NCI-H2029 treated with DMSO at 0.1 percent for 48 hours (cell line): ENCODE measurements around the gene SUMF1.

ENCODE experiments used
- DNase-seq: peaks from one replicate; lab custom pipeline; 2025; lab: John Stamatoyannopoulos, UW

SUMF1 gene

GRCh38 chr3:4416427-4416945 is 50.6 kb downstream of the SUMF1 start:
- DNase-seq = no peak

GRCh38 chr3:4413467-4413866 is 53.6 kb downstream of the SUMF1 start:
- no peak for DNase-seq

- no peak for DNase-seq
Measured at GRCh38 chr3:4411833-4412232, 55.2 kb downstream of the SUMF1 start.

GRCh38 chr3:4411236-4411635 is 55.8 kb downstream of the SUMF1 start:
- no peak for DNase-seq

DNA sequence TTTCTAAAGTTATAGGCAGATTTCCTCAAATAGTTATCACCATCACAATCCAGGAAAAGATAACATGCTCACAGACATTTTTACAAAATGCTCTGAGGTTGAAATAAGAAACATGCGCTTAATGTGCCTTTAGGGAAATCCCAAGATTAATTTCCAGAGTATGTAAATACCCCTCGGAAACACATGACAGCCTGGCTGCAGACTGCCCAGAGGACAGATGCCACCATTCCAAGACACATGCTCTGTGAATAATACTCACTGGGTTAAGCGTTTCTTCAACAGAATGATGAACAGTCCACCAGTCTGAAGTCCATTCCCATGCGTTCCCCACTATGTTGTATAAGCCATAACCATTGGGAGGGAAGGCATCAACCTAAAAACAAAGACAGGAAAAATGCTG is 56.5 kb downstream of the SUMF1 start:
- no peak for DNase-seq

DNA sequence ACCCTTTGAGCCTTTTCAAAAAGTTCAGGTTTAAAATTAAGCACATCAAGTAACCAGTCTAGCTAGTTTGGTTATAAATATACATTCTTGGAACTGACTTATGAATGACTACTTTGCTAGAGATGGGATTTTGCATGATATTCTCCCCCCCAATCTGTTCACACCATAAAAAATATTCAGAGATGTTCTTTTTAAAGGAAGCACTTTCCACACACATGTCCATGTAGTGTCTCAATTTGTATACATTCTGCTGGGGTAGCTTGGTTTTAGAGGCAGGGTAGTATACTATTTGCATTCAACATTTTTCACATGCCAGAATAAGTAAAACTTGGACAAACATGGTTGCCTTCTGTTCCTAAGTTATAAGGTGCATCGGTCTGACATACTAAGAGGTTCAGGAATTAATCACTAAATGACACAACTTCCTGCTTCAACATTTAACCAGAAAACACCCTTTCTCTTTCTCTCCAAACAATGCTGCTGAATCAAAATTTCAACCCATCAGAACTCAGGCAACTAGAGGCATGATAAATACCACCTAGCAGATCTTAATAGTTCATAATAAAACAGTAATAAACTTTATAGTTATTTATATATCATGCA is 57.0 kb downstream of the SUMF1 start:
- no peak for DNase-seq

- DNase-seq = no peak
Measured at GRCh38 chr3:4409415-4409814, 57.7 kb downstream of the SUMF1 start.

DNA sequence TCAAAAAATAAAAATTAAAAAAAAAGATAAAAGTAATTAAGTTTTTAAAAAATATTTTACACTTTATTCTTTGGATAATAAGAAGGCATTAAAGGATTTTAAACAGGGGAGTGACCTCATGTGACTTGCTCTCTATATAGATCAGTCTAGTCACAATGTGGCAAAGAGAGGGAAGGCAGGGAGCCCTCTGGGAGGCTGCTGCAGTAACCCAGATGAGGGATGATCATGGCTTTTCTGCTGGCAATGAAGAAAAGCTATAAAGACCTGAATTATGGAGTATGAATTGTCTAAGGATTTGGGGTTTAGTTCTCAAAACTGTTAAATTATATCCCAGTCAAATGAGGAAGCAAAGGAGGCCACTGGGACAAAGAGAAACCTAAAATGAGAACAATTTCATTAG is 58.1 kb downstream of the SUMF1 start:
- DNase-seq = no peak

DNA sequence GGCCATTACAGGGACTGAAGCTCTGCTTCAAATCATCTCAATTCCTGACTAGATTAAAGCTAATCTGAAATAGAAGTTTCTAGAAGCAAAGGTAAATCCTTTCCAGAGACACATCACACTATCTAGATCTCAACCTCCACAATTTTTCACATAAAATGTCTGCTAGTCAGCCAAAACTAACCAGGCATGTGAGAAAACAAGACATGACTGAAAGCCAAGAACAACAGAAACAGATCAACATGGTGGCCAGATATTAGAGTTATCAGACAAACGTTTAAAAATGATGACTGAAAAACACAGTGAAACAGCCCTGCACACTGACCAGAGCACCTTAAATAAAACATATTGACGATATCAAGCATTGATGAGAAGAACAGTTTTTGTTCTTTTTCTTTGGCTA is 59.1 kb downstream of the SUMF1 start:
- DNase-seq = no peak

DNA sequence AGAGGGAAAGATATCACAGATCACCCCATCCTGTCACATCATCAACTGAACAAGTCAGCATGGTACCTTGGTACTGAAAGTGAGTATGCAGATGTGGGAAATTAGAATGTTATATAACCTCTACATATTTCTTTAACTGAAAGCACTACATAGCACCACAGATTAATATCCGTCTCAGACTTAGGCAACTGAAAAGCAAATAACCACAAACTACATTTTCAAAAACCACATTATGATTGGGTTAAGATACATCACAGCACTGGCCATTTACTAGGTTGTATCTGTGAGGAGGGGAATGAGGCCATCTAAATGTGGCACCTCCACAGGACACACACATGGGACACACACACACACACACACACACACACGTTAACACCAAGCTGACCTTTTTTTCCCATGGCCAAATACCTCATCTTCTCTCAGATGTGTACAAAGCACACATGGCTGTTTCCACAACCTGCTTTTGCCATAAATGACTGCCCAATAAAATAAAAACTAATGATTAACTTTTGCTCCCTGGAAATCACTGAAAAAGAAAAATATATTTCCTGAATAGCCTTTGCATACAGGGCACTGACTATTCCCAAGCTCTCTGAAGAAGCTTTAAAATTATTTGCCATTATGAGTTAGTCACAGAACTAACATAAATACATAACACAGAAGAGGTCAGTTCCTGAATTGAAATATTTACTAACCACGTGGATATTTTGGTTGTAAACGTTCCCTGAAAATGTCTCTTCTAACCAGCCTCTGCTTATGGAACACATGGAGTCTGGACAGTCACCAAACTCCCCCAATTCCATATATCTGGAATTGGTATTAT is 60.1 kb downstream of the SUMF1 start:
- no peak for DNase-seq

GRCh38 chr3:4404881-4405280 is 62.2 kb downstream of the SUMF1 start:
- no peak for DNase-seq

- DNase-seq = no peak
Measured at GRCh38 chr3:4401441-4401840, 65.6 kb downstream of the SUMF1 start.

DNA sequence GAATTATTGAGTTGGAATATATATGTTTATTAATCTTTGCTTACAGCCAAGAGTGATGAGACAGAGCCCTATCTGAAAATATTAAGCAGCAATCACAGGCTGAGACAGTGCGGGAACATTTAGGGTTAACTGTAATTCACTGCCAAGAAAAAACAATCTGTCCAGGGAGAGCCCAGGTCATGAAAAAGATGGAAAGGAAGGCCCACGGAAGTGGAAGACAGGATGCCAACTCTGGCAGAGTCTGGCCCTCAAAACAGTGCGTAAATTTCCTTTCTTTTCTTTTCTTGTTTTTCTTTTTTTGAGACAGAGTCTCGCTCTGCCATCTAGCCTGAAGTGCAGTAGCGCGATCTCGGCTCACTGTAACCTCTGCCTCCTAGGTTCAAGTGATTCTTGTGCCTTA is 67.6 kb downstream of the SUMF1 start:
- no peak for DNase-seq

DNA sequence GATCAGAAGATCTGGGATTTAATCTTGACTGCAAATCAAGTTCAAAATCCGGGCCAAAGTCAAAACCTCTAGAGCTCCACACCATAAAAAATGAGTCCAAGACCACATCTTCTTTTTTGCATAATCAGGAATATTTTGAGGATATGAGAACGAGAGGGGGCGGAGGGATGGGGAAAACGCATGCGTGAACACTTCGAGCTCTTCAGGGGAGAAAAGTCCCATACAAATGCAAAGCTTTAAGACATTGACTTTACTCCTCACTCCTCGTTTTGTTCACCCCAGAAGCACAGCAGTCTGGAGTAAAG is 68.2 kb downstream of the SUMF1 start:
- no peak for DNase-seq

DNA sequence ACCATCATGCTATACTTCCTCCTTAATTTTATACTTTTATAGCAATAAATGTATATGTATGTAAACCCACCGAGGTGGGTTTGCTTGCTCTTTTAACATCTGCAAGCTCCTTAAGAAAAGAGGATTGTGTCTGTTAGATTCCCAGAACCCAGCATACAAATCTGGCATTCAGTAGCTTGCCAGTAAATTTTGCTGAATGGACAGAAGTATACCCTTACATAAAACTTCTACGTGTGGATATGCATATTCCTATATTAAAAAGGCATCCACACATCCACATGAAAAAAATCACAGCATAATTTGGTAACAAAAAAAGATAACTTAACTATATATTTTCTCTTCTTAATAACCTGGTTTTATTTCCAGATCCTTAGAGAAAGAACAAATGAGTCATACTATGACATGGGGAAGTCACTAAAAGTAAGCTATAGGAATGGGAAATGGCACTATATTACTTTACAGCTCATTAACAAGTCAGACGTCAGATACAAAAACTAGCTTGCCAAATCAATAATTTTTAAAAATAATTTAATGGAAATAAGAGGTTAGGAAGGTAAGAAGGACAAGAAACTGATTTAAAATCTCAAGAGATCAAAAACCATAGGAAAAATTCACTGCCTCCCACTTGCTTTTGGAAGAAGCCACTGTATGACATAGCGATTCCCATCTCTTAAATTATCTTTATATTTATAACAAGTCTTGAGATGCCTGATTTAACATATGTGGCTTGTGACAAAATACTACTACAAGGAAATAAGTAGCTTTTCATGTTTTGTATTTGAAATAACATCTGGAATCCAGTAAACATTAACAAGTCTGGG is 68.7 kb downstream of the SUMF1 start:
- no peak for DNase-seq

- no peak for DNase-seq
Measured at GRCh38 chr3:4397466-4397865, 69.6 kb downstream of the SUMF1 start.

DNA sequence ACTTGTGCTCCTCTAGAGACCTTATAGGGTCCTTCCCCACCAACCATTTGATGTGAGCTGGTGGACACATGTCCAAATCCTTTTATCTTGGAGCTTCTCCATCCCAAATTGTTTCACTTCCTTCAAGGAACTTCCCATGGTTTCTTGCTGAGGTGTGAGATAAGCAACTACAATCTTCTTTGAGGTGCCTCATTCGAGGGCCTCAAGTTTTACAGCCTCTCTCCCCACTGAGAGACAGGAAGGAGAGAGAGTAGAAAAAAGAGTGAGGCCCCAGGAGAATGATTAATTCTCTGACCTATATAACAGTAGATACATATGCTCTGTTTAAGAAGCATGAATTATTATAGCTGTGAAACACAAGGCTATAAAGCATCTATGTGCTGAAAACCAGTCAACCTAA is 70.5 kb downstream of the SUMF1 start:
- no peak for DNase-seq

DNA sequence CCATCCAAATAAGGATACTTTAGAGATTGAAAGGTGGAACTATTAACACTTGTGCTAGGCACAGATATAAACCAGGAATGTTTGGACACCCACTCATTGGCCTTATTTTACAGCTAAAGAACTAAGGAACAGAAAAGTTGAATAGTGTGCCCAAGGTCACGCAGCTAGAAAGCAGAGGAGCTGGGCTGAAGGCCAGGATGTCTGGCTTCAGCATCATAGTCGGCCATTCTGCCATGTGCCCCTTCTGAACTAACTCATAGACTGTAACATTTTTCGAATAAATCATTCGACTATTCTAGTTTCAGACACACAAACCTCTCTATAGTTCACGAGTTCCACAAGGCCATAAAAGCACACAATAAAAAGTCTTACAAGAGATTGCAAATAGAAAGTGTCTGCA is 71.1 kb downstream of the SUMF1 start:
- no peak for DNase-seq

DNA sequence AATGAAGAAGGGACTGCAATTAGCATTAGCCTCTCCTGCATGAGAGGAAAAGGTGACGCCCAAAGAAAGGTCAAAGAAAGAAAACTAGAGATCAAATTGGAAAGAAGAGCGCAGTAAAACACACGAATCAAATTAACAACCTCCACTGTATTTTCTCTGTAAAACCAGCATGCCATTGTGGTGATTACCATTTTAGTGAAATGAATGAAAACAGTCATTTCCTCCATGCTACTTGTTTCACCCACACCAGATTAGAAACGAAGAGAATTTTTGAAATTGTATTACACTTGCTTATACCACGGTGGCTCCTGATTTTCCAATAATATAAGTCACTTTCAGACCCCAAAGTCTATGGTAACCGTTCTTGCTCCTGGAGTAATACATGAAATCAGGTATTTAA is 71.6 kb downstream of the SUMF1 start:
- DNase-seq = no peak

DNA sequence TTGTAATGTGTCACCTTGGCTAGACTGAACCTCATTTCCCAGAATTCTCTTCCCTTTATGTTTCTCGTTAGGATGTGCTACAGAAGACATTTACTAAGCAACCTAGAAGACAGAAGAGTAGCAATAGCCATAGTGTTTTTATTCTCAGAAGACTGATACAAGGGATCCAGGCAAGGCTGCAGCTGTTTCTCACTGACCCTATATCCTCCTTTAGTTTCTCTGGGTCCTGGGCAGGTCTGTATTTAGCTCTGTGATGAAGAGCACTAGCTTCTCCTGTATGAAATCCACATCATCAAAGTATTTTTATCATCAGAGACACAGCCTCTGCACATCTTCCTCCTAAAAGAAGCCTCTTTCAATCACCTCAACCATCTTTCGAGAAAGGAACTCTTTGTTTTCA is 72.5 kb downstream of the SUMF1 start:
- no peak for DNase-seq

DNA sequence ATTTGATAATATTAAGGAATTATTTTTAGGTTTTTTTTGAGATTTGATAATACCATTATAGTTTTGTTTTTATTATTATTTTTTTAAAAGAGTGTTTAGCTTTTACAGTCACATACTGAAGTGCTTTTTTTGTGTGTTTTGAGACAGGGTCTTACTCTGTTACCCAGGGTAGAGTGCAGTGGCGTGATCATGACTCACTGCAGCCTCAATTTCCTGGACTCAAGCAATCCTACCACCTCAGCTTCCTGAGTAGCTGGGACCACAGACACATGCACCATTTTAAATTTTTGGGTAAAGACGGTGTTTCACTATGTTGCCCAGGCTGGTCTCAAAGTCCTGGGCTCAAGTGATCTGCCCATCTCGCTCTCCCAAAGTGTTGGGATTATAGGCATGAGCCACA is 73.0 kb downstream of the SUMF1 start:
- no peak for DNase-seq

DNA sequence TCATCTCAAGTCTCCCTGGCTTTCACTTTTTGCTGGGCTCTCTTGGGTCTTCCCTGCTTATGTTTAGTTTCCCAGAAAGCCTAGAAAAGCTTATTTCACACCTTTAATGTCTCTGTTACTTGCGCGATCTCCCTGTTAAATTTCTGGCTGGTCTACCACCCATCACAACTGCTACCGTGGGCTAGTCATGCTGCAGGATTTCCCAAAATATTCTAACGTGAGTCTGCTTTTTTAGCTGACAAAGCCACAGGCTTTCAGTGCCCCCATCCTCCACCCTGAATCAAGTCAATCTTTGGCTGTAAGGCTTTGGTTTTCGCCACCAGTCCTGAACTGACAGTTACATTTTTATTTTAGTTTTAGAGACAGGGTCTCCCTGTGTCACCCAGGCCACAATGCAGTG is 74.1 kb downstream of the SUMF1 start:
- no peak for DNase-seq
